GM18867 (cell line): ENCODE data around the gene ARPP19.
"Not testable (repeated sequence)": the region's sequence is repeated elsewhere in the genome, so short reads cannot be mapped to it uniquely, and the experiment has no call there.

Source experiments
- ATAC-seq: cut with Tn5 transposase; IDR thresholded peaks from one replicate; pipeline ENCODE4 v1.9.1; 2021; ENCODE audit warnings: mild to moderate bottlenecking, moderate library complexity; ENCODE audit not compliant: unreplicated experiment

The ARPP19 gene

GRCh38 chr15:52515343-52515742, 53.5 kb downstream of the ARPP19 start:
- no peak for ATAC-seq

GRCh38 chr15:52514482-52514881, 54.3 kb downstream of the ARPP19 start:
- ATAC-seq: no peak

GRCh38 chr15:52512869-52513268, 56.0 kb downstream of the ARPP19 start:
- not testable (repeated sequence) for ATAC-seq

- ATAC-seq: no peak
These were observed 57.7 kb downstream of the ARPP19 start for GRCh38 chr15:52511084-52511483.

- ATAC-seq: no peak
These were observed 59.2 kb downstream of the ARPP19 start for GRCh38 chr15:52509500-52510245.

- ATAC-seq: no peak
These were observed 62.3 kb downstream of the ARPP19 start for GRCh38 chr15:52506549-52506948.

- ATAC-seq: no peak
These were observed 63.7 kb downstream of the ARPP19 start for GRCh38 chr15:52505151-52505550.

- ATAC-seq: peak; percentile 77
These were observed 64.9 kb downstream of the ARPP19 start for GRCh38 chr15:52503788-52504496.

- no peak for ATAC-seq
These were observed 66.2 kb downstream of the ARPP19 start for GRCh38 chr15:52502608-52503007.

- ATAC-seq: no peak
These were observed 69.3 kb downstream of the ARPP19 start for GRCh38 chr15:52499506-52499905.

GRCh38 chr15:52498706-52499105, 70.1 kb downstream of the ARPP19 start:
- no peak for ATAC-seq
